SU-DHL-6 (cell line): ENCODE results near the gene GPNMB.

Source experiments
- EZH2phosphoT487 ChIP-seq: fragments of 200-600 bp; sonication (generic), shearing (Covaris generic); conservative IDR thresholded peaks from 2 replicates; pipeline ENCODE4 v1.6.1; 2018; ENCODE audit warnings: mild to moderate bottlenecking, antibody characterized with exemption, low read length, moderate library complexity, mixed read lengths
- TF ChIP-seq, protein P1 (sequence below): fragments of 200-600 bp; sonication (generic); IDR thresholded peaks from one replicate; pipeline ENCODE4 v1.5.1; 2017; ENCODE audit warnings: antibody characterized with exemption, mild to moderate bottlenecking, low read length, moderate library complexity; ENCODE audit not compliant: insufficient read depth, poor library complexity, severe bottlenecking

DNA sequence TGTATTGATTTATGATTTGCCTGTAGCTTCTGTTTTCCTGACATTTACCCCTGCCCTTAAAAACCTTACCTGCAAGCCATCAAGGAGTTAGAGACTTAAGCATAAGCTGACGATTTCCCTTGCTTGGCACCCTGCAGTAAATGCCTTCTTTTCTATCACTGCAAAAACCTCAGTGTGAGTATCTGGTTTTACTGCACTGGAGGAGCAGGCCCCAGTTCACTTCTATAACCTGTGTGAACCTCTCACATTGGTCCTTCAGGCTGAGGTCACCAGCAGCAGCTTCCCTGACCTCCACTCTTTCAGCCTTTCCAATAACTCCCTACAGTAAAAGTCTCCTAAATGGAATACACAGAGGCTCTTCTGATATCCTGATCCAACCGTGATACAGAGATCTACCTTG is 34.2 kb upstream of the GPNMB start:
- TF ChIP-seq, protein P1, sequence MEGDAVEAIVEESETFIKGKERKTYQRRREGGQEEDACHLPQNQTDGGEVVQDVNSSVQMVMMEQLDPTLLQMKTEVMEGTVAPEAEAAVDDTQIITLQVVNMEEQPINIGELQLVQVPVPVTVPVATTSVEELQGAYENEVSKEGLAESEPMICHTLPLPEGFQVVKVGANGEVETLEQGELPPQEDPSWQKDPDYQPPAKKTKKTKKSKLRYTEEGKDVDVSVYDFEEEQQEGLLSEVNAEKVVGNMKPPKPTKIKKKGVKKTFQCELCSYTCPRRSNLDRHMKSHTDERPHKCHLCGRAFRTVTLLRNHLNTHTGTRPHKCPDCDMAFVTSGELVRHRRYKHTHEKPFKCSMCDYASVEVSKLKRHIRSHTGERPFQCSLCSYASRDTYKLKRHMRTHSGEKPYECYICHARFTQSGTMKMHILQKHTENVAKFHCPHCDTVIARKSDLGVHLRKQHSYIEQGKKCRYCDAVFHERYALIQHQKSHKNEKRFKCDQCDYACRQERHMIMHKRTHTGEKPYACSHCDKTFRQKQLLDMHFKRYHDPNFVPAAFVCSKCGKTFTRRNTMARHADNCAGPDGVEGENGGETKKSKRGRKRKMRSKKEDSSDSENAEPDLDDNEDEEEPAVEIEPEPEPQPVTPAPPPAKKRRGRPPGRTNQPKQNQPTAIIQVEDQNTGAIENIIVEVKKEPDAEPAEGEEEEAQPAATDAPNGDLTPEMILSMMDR, result no peak
- no peak for TF ChIP-seq EZH2phosphoT487
